Activated T-helper 1 cell treated with Interleukin-2 at 50 U/mL for 16 hours (primary cell): ENCODE results near the gene TRIM28.

Source experiments
- DNase-seq: peaks from one replicate; pipeline ENCODE4 v3.0.0-alpha.2; 2020; ENCODE audit warnings: low read depth

Gene TRIM28

GRCh38 chr19:58549664-58550361, 5.9 kb downstream of the TRIM28 start:
- DNase-seq: no peak

GRCh38 chr19:58550362-58551122, 6.7 kb downstream of the TRIM28 start:
- no peak for DNase-seq

- DNase-seq: no peak
Observed at GRCh38 chr19:58551123-58551497, 7.2 kb downstream of the TRIM28 start.

- DNase-seq: no peak
Observed at GRCh38 chr19:58551577-58552471, 8.0 kb downstream of the TRIM28 start.

- DNase-seq: no peak
Observed at GRCh38 chr19:58552655-58553054, 8.8 kb downstream of the TRIM28 start.

- no peak for DNase-seq
Observed at GRCh38 chr19:58553799-58554493, 10.1 kb downstream of the TRIM28 start.

- peak; percentile 97 for DNase-seq
Observed at GRCh38 chr19:58554494-58555368, 10.9 kb downstream of the TRIM28 start, which contains the start of gene CHMP2A. CHMP2A (minus strand) TSS chr19:58555105; CDS start chr19:58554212, 893 bp downstream.

- no peak for DNase-seq
Observed at GRCh38 chr19:58555369-58555885, 11.6 kb downstream of the TRIM28 start.

- no peak for DNase-seq
Observed at GRCh38 chr19:58555920-58556621, 12.2 kb downstream of the TRIM28 start.

GRCh38 chr19:58556622-58557220, 12.9 kb downstream of the TRIM28 start:
- no peak for DNase-seq

- DNase-seq: no peak
Observed at GRCh38 chr19:58557221-58558065, 13.6 kb downstream of the TRIM28 start.

GRCh38 chr19:58558066-58558622, 14.3 kb downstream of the TRIM28 start, which contains the start of gene UBE2M:
UBE2M (minus strand) TSS chr19:58558611; CDS start chr19:58558381, 230 bp downstream.
- DNase-seq: no peak

- peak; percentile 100 for DNase-seq
Observed at GRCh38 chr19:58558623-58559274, 14.9 kb downstream of the TRIM28 start.

GRCh38 chr19:58559275-58560006, 15.6 kb downstream of the TRIM28 start:
- DNase-seq: no peak

GRCh38 chr19:58560007-58560887, 16.4 kb downstream of the TRIM28 start:
- DNase-seq: no peak

GRCh38 chr19:58560921-58561320, 17.1 kb downstream of the TRIM28 start:
- no peak for DNase-seq
